Tibial nerve (tissue), 4 donors: Measurements from ENCODE around the gene SIDT1.

ENCODE experiments used
- EP300 ChIP-seq, 2 donors: sonication (generic); formaldehyde crosslinking; IDR thresholded peaks; one replicate each; pipeline ENCODE4 v1.6.1; 2017; ENCODE audit warnings: antibody characterized with exemption in 2 of 2, mild to moderate bottlenecking in 1 of 2
- POLR2A ChIP-seq, 2 donors: fragments of 450-650 bp; IDR thresholded peaks; one replicate each; pipeline ENCODE4 v1.6.1; 2017; ENCODE audit warnings: antibody characterized with exemption in 2 of 2, mild to moderate bottlenecking in 2 of 2, moderate library complexity in 2 of 2
- TF ChIP-seq, protein P1 (sequence below), 5 experiments: fragments of 200-600 bp in 3 of 5; fragments of 450-650 bp in 2 of 5; sonication (generic) in 3 of 5; IDR thresholded peaks; one replicate each; pipeline ENCODE4 v1.5.1; 2016 to 2019; ENCODE audit warnings: antibody characterized with exemption in 5 of 5, mild to moderate bottlenecking in 3 of 5, moderate library complexity in 2 of 5

GRCh38 chr3:113574213-113574612 is 41.9 kb downstream of the SIDT1 start:
- TF ChIP-seq POLR2A (IDR thresholded peaks at IDR 0.05): no peak
- TF ChIP-seq, protein P1, sequence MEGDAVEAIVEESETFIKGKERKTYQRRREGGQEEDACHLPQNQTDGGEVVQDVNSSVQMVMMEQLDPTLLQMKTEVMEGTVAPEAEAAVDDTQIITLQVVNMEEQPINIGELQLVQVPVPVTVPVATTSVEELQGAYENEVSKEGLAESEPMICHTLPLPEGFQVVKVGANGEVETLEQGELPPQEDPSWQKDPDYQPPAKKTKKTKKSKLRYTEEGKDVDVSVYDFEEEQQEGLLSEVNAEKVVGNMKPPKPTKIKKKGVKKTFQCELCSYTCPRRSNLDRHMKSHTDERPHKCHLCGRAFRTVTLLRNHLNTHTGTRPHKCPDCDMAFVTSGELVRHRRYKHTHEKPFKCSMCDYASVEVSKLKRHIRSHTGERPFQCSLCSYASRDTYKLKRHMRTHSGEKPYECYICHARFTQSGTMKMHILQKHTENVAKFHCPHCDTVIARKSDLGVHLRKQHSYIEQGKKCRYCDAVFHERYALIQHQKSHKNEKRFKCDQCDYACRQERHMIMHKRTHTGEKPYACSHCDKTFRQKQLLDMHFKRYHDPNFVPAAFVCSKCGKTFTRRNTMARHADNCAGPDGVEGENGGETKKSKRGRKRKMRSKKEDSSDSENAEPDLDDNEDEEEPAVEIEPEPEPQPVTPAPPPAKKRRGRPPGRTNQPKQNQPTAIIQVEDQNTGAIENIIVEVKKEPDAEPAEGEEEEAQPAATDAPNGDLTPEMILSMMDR (IDR thresholded peaks at IDR 0.05): no peak
- TF ChIP-seq EP300 (IDR thresholded peaks at IDR 0.05): no peak
